GM21529 (cell line): ENCODE data around the gene AUTS2.

Source experiments
- ATAC-seq: cut with Tn5 transposase; IDR thresholded peaks from one replicate; pipeline ENCODE4 v1.9.1; 2021; ENCODE audit not compliant: unreplicated experiment

AUTS2 gene

DNA sequence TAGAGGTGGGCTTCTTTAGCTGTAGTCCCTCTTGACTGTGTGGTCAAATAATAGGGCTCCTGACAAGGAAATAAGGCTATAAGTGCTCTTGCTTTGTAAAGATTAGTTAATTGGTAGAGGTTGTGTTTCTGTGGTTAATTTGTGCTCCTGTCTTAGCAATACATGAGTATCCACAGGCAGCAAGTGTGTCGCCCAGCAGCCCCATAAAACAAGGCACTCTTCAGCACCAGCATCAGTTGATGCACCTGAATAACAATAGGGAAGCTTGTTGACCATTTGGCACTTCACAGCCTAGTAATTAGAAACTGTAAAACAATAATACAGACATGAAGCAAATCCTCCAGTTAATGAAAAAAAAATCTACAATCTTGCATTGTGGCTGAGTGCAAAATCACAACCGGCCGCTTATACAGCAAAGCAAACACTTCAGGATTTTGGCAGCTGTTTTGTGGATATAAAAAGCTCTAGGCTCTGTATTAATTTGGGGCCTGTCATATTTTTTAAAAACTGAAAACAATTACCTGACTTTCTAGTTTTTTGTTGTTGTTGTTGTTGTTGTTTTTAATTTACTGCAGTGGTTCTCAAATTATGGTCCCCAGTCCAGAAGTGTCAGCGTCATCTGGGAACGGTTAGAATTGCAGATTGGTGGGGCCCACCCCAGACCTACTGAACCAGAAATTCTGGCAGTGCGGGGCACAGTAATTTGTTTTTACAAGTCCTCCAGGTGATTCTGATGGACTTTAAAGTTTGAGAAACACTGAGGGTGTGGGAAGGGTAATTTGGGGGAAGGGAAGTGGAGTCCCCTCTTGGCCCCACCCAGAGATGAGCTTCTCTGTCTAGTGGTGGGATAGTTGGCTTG is 56.8 kb downstream of the AUTS2 start:
- ATAC-seq, result no peak

DNA sequence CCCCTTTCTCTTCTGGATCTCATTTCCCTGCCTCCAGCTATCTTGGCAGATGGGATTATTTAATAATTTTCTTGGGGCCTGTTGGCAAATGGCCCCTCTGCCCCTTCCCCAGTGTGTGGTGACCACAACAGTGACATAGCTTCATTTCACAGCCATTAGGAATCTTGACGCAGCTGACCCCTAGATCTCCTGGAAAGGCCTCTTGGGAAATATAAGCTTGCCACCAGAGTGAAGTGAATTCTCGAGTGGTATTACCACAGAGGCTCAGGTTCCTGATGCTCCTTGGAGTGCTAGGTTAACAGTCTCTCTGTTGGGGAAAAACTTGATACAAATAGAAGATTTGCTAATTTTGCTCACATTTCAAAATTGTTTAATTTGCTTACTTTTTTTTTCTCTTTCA is 57.8 kb downstream of the AUTS2 start:
- ATAC-seq, result no peak

DNA sequence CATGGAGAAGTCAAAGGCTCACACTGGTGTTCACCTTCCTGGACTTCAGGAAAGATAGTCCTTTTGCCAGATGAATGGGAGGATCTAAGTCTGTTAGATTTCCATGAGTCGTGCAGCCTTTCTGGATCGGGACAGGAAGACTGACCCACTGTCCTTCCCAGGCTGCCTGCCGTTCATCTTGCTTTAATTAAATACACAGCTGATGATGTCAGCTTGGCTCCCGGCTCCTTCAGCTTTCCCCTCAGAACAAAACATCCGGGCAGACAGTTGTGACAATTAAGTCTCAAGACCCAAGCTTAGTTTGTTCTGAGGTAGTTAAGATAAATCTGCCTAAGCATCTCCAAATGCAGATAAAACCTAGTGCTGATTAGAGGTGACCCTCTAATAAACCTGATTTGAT is 58.6 kb downstream of the AUTS2 start:
- ATAC-seq, result no peak

DNA sequence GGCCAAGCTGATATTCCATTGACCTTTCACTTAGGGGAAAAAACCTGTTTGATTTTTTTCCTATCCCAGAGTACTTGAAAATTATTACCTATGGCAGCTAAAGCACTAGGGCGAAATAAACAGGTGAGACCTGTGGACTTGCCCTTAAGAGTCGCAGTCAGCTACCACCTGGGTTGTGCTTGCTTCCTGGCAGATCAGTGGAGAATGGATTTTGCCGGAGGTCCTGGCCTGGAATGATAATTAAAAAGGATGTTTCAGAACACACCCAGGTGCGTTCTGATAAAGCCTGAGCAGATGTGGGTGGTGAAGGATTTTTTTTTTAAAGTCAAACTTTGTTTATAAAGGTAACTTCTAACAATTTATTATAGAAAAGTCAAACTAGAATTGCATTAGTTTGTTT is 59.1 kb downstream of the AUTS2 start:
- ATAC-seq, result no peak

DNA sequence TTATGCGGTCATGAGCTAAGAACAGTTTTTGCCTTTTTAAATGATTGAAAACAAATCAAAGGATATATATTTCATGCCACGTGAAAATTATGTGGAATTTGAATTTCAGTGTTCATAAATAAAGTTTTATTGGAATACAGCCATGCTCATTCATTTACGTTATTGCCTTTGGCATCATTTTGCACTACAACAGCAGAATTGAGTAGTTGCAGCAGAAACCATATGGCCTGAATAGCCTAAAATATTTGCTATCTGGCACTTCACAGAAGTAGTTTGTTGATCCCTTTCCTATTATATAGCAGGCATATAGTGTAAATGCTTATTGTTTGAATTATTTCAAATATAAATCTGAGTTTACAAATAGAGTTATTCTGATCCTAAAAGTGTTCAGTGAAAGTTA is 59.7 kb downstream of the AUTS2 start:
- no peak for ATAC-seq

DNA sequence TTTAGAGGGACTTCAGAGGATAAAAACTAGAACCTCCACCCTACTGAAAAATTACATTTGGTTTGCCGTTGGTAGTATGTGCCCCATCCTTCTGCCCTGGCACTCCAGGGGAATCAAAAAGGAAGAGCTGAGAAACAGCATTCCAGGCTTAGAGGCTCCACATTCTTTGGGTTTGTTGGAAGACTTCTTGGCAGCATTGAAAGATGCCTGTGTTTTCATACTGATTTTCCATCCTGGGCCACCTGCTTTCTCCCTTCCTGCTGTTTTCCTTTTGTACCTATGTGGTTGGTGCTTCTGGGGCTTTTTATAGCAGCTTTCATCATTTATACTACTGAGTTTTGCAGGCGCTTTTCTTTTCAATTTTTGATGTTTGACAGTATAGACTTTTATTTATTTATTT is 61.7 kb downstream of the AUTS2 start:
- ATAC-seq, result no peak

DNA sequence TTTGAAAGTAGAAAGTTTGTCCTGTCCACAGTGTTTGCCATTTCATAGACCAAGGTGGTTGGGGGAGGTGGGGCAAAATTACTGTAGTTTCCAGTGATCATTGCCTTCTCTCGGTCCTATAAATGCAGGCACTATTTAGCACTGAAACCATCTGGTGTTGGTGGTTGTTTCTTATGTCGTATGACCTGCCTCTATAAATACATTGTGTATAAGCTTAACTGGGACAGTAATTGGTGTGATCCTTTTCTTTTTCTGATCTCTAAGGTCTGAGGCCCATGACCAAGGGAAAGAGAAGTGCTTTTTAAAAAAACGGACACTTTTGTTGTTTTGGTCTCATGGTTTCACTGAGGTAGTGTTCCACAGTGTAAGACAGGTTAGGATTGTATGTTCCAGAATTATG is 63.1 kb downstream of the AUTS2 start:
- ATAC-seq, result no peak

DNA sequence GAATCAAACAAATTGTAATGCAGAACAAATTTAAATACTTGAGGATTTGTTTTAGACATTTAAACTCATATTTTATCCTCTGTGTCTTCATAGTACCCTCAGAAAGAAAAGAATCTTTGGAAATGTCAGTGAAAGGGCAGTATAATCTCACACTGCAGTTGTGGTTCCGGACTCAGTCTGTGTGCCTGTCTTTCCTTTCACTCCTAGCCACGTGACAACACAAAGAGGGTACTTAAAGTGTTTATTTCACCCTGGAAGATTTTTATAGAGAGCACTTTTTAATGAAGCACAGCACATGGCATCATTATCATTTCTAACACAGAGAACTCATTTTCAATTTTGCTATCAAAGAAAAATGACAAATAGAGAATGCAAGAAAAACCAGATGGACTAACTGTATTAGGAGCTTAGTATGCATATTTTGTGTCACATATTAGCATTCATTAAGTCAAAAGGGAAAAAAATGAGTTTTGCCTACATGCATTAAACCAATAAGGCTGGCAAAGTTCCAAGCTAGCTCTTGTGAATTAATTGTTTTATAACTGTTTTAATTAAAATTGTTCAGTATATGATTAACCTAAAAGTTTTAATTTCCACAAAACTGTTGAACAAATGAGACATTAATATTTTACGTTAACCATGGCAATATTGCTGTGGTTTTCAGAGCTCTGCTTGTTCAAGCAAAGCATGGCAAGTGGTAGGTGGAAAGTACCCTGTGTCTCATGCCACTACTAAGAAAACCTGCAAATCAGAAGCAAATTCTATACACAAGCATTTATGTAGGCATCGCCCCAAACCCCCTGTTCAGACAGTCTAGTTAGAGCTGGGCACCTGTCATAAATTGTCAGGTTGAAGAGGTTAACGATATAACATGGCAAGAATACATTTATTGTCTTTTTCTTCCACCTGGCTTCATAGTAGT is 65.9 kb downstream of the AUTS2 start:
- ATAC-seq, result peak; percentile 69

DNA sequence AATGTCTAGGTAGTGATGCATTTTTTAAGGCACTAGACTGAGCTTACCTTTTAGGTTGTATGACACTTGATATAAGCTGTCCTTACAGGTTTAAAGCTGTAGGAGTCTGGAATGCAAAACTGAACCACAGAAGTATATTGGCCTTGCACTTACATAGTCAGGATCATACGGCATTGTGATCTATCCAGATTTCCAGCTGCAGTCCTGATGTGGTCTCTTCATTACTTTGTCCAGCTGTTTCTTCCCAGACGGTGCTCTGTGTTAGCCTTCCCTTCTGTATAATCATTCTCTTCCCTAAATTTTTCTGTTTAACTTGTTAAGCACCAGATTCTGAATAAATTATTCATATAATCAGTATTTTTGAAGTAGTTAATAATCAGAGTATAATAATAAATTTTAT is 67.1 kb downstream of the AUTS2 start:
- ATAC-seq, result no peak

DNA sequence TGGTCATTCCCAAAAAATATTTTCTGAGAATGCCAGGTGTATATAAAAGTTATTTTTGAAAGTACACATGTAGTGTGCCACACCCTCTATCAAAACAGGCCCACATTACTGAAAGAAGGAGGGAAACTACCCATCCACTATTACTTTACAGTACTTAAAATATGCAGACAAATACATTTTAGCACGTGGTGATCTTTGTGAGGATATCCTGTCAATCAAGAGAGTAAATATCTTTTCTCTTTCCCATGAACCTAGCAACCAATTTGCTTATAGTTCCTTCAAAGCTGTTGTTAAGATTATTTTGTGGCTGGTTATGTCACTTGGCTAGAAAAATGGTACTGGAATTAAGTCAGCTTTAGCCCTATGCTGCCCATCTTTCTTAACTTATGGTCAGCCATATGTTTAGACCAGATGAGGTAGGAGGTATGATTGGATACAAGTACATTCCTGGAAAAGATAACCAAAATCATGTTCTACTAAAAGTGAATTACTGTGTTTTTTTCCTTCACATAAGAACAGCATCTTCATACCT is 70.1 kb downstream of the AUTS2 start:
- ATAC-seq, result no peak

DNA sequence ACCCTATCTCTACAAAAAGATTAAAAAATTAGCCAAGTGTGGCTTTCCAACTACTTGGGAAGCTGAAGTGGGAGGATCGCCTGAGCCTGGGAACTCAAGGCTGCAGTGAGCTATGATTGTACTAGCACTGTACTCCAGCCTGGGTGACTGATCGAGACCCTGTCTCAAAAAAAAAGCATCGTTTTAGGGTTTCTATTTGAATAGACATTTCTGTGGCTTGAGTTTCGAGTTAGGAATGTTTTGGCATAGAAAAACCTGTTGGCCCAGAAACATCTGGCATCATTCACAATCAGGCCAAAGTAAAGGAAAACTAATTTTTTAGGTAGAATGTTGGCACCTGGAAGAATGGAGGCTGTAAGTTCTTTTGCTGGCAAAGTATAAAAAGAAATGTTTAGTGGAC is 72.4 kb downstream of the AUTS2 start:
- ATAC-seq, result no peak

DNA sequence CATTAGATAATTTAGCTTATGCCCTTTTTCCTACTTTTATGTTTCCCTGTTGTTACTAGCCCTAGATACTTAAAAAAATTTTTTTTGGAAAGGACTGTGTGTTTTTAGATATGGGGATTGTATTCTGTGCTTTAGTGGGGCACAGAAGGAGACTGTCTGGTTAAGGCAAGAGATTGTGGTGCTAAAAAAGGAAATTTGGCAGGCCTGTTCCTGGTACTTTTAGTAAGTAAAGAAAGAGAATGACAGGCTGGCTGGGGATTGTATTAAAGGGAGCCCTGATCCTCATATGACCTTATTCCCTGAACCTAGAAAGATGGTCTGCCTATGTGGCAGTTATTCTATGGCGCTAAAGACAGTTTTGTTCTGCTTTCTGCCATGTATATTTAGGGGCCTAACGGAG is 74.8 kb downstream of the AUTS2 start:
- no peak for ATAC-seq

DNA sequence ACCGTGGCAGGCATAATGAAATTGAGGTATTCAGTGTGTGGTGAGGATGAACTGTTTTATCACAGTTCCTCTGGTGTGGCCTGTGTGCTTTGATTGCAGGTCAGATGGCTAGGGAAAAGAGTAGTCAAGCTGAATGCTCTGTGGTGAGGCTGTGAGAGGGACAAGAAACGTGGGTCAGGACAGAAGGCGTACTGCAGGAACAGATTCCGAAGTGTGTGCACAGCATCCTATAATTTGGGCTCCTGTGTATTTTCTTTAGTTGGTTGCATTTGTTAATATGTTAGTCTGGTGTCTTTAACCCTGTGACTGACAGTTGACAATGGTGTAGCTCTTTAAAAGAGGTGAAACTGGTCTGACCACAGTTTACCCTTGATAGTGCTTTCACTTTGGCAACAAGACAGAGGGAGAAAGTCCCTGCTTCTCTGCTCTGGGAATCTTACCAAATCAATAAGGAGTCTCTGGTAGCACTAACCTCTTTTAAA is 76.5 kb downstream of the AUTS2 start:
- ATAC-seq, result peak; percentile 72

DNA sequence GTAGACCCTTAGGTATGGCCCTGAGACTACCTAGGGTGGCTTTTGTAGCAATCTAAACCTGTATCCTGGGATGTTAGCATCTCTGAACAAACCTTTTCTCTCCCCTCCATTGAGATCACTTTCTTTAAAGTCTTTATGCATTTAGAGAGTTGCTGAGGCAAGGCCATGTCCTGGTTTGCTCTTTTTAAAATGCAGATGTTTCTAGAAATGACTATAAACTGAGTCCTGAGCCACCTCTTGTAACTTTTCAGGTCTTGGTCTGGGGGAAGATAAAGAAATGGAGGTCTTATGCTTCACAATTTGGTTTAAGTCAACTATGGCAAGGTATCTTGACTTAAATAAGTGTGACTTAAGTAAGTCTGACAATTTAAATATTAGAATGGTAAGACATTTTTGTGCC is 78.0 kb downstream of the AUTS2 start:
- ATAC-seq, result peak; percentile 54

DNA sequence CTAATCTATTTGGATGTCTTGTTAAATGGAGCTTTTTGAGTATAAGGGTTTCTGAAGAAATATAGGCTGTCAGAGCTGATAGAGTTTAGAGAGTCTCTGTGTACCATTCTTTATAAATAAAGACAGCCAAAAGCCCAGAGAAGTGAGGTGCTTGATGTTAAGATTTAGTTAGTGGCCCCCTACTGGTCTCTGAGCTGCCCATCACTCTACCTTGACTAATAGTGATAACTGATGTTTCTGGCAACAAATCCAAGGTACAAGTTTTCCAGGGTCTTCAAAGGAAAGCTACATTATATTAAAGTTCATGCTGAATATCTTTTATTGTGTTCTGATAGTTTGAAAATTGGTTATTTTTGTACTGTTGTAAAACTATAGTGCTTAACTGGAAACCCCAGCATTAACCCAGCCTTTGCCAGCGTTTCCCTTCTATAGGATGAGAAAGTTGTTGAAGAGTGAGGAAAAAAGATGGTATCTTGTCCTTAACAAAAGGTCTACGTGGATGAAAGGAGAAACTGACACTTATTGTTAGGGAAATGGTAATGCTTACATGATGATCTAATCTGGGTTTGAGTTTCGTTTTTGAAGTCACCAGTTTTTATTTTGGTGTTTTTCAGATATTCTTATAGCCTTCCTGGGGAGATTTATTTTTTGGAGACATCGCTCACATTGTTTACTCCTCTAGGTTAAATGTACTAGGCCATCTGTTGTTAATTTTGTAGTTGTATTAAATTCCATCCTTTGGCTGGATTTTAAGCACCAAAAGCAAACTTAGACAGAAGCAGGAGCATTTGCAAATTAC is 79.0 kb downstream of the AUTS2 start:
- ATAC-seq, result no peak

DNA sequence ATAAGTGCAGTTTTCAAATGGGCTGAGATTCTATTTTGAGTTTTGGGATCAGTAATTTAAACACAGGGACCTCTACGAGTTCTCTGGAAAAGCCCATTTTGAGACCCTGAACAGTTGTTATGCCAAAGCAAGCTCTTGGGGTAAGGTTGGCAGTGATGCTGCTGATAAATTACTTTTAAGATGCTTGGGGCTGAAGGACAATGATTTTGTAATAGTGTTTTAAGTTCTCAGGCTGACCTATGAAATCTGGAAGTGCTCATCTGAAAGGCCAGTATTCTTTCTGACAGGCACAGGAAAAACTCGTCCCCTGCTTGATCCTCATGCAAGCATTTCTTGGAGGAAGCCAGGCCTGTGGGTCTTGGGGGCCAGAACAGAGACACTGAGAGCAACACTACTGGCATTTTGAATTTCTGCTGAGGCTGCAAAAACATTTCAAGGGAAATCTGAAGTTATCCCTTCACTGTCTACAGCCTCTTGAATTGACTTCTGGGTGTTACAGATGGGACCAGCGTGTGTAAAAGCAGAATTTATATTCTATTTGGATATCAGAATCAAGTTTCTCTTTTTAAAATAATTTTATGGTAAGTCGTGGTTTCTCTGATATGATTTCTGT is 79.7 kb downstream of the AUTS2 start:
- ATAC-seq, result no peak

DNA sequence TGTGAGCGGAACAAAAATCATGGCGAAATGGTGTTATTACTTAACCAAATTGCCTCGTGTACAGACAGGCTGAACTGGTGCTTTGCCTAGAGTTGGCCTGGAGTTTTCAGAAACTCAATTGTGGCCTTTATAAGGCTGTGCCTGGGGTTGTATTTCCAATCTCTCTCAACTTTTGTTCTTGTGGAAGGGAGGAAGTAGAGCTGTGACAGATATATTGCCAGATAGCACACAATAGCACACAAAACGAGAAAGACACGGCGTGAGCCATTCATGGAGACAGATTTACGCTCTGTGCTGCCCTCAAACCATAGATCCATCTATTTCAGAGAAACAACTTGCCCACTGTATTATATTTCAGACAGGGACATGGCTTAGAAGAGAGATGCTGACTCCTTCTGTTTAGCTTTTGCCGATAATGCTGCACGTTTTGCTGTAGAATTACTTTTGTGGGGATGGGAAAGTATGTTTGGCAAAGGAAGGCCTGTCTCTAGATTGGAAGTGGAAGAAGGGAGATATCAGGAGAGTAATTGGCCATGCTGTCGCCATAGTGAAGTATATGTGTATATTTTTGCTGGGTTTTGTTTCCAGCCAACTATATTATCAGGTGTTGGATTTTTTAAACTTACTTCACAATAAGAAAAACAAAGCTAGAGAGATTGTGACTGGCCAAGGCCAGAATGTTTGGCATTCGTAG is 80.4 kb downstream of the AUTS2 start:
- no peak for ATAC-seq

DNA sequence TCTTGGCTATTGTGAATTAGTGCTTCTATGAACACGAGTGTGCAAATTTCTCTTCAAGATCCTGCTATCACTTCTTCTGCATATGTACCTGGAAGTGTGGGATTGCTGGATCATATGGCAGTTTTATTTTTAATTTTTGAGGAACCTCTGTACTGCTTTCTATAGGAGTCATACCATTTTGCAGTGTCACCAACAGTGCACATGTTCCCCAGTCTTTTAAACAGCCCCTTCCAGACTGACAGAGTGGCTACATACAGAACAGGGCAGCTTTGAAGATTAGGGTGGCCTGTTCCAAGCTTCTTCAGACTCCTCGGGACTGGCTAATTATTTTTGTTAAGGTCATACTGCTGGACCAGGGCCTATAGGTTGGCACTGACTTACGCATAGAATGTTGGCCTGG is 82.9 kb downstream of the AUTS2 start:
- ATAC-seq, result no peak

DNA sequence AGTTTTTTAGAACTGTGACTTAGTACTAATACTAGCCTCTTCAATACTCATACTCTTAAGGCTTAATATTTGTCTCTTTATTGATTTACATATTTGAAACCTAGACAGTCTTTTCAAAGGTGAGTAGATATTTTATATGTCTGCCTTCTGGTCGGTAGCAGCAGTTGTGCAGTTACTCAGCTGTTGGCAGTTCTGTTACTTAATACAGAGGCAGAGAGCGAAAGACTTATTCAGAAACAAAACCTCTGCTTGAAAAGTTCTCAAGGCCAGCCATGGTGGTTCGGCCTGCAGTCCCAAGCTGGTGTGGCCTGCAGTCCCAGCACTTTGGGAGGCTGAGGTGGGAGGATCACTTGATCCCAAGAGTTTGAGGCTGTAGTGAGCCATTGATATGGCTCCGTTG is 84.2 kb downstream of the AUTS2 start:
- ATAC-seq, result no peak

DNA sequence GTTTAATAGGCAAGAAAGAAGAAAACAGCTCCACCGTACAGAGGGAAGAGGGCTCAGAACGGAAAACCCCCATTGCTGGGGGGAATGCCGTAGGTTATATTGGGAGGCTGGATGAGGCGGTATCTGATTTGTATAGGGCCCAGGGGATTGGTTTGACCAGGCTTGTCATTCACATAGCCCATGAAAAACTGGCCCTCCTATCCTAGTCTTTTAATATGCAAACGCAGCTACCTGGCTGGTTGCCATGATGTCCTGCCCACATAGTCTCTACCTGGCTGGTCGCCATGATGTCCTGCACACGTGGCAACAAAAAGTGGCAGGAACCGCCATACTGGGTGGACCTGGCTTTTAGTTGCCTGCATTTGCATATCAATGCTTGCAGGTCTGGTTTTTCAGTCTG is 84.7 kb downstream of the AUTS2 start:
- no peak for ATAC-seq
